Activated CD4-positive, alpha-beta memory T cell treated with anti-CD3 and anti-CD28 coated beads for 36 hours (primary cell): ENCODE results near the gene CABLES1. TPM values are rescaled to one million over a fixed set of nuclear protein-coding genes. Genes with fewer than 3 reads are reported as not detected.

Source experiments
- CTCF ChIA-PET: fragments of 350-600 bp; sonication (Branson Sonifier 250); formaldehyde crosslinking; loops from one replicate; lab custom pipeline; 2021; ENCODE audit warnings: antibody characterized with exemption, inconsistent platforms; lab: Charles Lee
- POLR2A ChIA-PET: fragments of 350-600 bp; sonication (Branson Sonifier 250); formaldehyde crosslinking; loops from one replicate; lab custom pipeline; 2021; ENCODE audit warnings: antibody characterized with exemption; lab: Charles Lee
- DNase-seq: peaks from one replicate; pipeline ENCODE4 v3.0.0-alpha.2; 2020
- H3K27ac Mint-ChIP-seq: one replicate; pipeline ENCODE4 v1.8.0; 2021; ENCODE audit warnings: mixed read lengths
- H3K27me3 Mint-ChIP-seq: one replicate; pipeline ENCODE4 v1.8.0; 2021; ENCODE audit warnings: mixed read lengths
- H3K36me3 Mint-ChIP-seq: one replicate; pipeline ENCODE4 v1.8.0; 2021; ENCODE audit warnings: mixed read lengths
- H3K4me1 Mint-ChIP-seq: one replicate; pipeline ENCODE4 v1.8.0; 2021; ENCODE audit warnings: low read depth, mixed read lengths
- H3K4me3 Mint-ChIP-seq: one replicate; pipeline ENCODE4 v1.8.0; 2021; ENCODE audit warnings: mild to moderate bottlenecking, mixed read lengths
- H3K9me3 Mint-ChIP-seq: one replicate; pipeline ENCODE4 v1.8.0; 2021; ENCODE audit warnings: mixed read lengths
- intact Hi-C: fragments of 100-400 bp; cut with micrococcal nuclease; formaldehyde crosslinking; loops from one replicate; pipeline ENCODE4 v1.15.1; 2023
- total RNA-seq, 2 experiments: library from RNA; stranded (reverse); gene quantifications; one replicate each; pipeline ENCODE4 v1.2.3, GENCODE V29; 2021

Gene CABLES1
- total RNA-seq, 2 experiments from 2014 or later: 1.2 to 2.2 TPM

DNA sequence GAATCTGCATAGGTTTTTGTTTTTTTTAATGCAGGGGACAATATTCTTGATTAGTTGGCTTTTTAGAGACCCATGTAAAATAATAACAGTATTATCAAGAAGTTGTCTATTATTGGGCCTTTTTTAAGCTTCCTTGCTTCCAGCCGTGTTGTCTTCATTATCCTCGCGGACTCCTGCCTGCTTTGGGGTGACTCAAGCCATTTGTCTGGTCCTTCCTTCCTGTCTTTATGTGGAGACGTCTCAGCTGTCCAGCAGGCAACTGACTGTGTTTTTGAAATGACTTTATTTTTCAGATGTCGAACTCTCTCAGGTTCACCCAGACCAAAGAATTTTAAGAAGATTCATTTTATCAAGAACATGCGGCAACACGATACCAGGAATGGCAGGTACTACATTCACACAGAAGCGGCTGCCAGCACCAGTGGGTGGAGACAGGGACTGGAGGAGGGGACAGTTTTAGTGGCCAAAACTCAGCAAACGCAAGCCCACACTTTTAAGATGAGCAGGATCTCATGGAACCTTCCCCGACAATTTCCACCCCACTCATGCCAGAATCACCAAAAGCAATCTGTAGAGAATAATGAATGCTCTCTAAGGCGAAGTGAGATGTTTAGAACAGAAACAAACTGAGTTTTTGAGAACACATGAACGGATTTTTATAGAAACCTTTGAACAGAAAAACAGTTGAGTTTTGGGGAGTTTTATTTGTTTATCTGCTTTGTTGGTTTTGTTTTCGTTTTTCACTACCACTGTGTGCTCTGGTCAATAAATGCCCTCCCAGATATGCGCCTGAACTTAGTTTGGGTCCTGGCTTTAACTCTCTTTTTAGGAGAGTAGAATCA is 59.1 kb downstream of the CABLES1 start:
- no peaks in the 10 kb centered on the region for H3K9me3 Mint-ChIP-seq
- CTCF ChIA-PET: no interaction called here
- POLR2A ChIA-PET: no interaction called here
- intact Hi-C loops: no loop called here
- no peak overlapping the region for H3K4me3 Mint-ChIP-seq
- H3K27ac Mint-ChIP-seq: no peak overlapping the region
- no peak for DNase-seq
- peaks cover 2% of the 10 kb centered on the region for H3K27me3 Mint-ChIP-seq
- peaks cover 10% of the 10 kb centered on the region for H3K4me1 Mint-ChIP-seq
- H3K36me3 Mint-ChIP-seq: no peaks in the 10 kb centered on the region

DNA sequence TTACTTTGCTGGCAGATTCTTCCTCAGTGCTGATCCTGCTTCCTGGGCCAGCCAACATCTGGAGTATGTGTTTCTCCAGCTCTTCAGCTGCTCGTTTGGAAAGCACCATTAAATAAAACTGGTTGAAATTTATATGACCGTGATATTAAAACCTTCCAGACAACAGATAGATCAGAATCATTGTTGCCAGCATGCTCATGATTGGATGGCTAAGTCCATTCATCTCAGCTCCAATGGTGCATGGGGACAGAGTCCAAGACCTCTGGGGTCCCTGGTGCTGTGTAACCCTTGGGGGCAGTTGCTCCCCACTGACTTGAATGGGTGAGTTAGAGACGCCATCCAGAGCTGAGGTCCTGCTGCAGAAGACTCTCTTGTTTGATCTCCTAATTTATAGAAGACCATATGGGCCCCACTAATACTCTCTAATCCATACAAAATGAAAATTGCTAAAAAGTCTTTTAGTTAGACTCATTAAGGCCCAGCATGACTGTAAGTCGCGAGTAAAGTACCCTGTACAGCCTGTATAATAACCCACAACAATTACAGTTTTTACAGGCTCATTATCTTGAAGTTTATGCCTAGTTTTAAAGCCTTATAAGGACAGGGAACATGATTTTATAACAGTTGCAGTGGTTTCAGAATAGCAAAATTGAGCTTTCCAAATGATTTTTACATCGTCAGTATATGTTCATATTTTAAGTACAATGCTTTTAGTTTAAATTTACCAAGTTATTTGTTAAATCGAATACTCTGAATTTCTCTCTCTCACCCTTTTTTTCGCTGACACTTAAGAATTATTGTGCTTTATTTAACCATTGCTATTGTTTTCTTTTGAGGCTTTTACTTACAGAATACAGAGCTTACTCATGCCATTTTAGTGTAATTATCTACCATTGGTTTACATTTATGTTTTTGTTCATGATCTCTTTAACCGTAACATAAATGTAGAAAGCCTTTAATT is 60.0 kb downstream of the CABLES1 start:
- H3K27ac Mint-ChIP-seq: no peak overlapping the region
- ChIA-PET CTCF (no interaction called here), POLR2A (no interaction called here)
- H3K4me1 Mint-ChIP-seq: peaks cover 10% of the 10 kb centered on the region
- peaks cover 2% of the 10 kb centered on the region for H3K27me3 Mint-ChIP-seq
- no peaks in the 10 kb centered on the region for H3K9me3 Mint-ChIP-seq
- H3K36me3 Mint-ChIP-seq: no peaks in the 10 kb centered on the region
- H3K4me3 Mint-ChIP-seq: no peak overlapping the region
- DNase-seq: no peak
- intact Hi-C loops: no loop called here

DNA sequence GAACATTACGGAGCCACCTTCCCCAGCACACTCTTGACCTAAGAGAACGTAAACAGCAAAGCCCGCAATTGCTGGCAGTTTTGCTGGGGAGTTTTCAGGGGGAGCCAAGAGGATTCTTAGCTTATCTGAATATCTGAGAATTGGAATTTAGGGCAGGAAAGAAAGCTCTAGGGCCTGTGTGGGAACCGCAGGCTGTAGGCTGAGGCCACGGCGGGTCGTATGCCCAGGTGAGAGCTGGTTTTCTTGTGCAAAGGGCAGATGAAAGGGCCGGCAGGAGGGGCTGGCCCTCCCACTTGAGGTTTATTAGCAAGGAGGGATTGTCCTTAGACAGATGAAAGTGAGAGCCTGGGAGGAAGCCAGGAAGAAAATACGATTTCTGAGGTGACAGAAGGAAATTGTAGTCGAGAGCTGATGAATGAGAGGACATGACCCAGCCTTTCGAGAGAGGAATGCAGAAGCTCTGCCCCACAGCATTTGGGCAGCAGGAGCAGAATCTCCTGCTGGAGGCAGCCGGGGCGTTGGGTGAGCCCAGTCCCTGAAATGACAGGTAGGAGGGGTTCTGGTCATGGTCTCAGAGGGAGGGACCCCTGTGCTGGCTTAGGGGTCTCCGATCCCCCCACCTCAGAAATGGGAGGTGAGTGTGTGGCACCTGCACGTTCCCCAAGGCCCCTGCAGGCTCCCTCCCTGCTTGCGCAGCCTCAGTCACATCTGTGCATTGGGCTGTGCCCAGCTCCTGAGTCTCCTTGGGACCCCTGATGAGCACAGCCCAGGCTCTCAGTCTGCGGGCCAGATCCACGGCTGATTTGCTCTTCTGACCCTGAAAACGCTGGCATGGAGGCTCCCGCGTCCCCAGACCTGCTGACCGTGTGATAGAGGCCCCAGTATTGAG is 61.1 kb downstream of the CABLES1 start:
- intact Hi-C loops: no loop called here
- H3K4me1 Mint-ChIP-seq: peaks cover 10% of the 10 kb centered on the region
- no peaks in the 10 kb centered on the region for H3K9me3 Mint-ChIP-seq
- H3K27ac Mint-ChIP-seq: no peak overlapping the region
- peaks cover 5% of the 10 kb centered on the region for H3K27me3 Mint-ChIP-seq
- CTCF ChIA-PET: interaction anchor here (0.6 to 0.7 kb wide), 2 partner anchors 11 to 538 kb away, joined by 3 read pairs; no protein-coding TSS in a partner anchor
- POLR2A ChIA-PET: no interaction called here
- DNase-seq: no peak
- H3K36me3 Mint-ChIP-seq: no peaks in the 10 kb centered on the region
- no peak overlapping the region for H3K4me3 Mint-ChIP-seq

DNA sequence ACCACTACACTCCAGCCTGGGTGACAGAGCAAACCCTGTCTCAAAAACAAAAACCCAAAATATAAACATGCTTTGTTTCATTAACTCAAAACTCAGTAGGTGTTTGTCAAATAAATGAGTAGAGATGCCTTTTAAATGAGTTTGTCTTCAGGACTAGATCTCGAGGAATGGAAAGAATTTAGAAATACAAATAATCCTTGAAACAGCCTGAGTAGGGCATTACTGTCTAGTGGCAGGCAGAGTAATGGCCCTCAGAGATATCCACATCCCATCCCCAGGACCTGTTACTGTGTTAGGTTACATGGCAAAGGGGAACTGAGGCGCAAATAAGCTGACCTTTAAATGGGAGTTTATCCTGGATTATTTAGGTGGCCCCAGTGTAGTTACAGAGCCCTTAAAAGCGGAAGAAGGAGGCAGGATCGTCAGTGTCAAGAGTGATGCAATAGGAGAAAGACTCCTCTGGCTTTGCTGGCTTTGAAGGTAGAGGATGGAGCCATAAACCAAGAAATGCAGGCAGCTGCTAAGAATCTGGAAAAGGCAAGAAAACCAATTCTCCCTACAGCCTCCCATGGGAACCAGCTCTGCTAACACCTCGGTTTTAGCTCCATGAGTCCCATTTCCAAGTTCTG is 63.0 kb downstream of the CABLES1 start:
- ChIA-PET CTCF (interaction anchor here (1.1 kb wide), 1 partner anchor 213 kb away, joined by 5 read pairs; no protein-coding TSS in a partner anchor), POLR2A (no interaction called here)
- H3K36me3 Mint-ChIP-seq: no peaks in the 10 kb centered on the region
- no peaks in the 10 kb centered on the region for H3K9me3 Mint-ChIP-seq
- DNase-seq: no peak
- intact Hi-C loops: no loop called here
- no peak overlapping the region for H3K27ac Mint-ChIP-seq
- H3K4me1 Mint-ChIP-seq: peaks cover 3% of the 10 kb centered on the region
- H3K4me3 Mint-ChIP-seq: no peak overlapping the region
- H3K27me3 Mint-ChIP-seq: peaks cover 16% of the 10 kb centered on the region

DNA sequence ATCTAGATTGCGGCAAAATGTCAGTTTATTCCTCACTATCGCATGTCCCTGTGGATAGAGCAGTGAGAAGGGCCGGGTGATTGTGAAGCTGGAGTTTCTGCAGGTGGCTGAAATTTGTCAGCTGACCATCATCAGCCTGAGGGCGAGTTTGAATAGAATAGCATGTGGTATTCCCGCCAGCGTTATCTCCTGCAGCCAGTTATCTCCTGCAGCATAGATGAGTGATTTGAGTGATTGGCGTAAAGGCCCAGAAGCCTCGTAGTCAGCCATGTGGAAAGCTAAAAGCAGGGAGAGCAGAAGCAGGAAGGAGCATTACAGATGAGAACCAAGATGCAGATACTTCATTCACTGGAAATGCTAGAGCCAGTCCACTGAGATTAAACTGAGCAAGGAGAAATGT is 65.5 kb downstream of the CABLES1 start:
- ChIA-PET POLR2A (no interaction called here), CTCF (no interaction called here)
- no peak overlapping the region for H3K27ac Mint-ChIP-seq
- H3K27me3 Mint-ChIP-seq: peaks cover 16% of the 10 kb centered on the region
- H3K4me1 Mint-ChIP-seq: peaks cover 5% of the 10 kb centered on the region
- intact Hi-C loops: no loop called here
- no peaks in the 10 kb centered on the region for H3K36me3 Mint-ChIP-seq
- no peak for DNase-seq
- H3K9me3 Mint-ChIP-seq: peaks cover 8% of the 10 kb centered on the region
- no peak overlapping the region for H3K4me3 Mint-ChIP-seq

GRCh38 chr18:23201741-23202140 is 66.5 kb downstream of the CABLES1 start:
- no peak overlapping the region for H3K27ac Mint-ChIP-seq
- H3K27me3 Mint-ChIP-seq: peaks cover 16% of the 10 kb centered on the region
- intact Hi-C loops: no loop called here
- H3K36me3 Mint-ChIP-seq: no peaks in the 10 kb centered on the region
- no peak overlapping the region for H3K4me3 Mint-ChIP-seq
- H3K4me1 Mint-ChIP-seq: peaks cover 5% of the 10 kb centered on the region
- no peak for DNase-seq
- ChIA-PET CTCF (no interaction called here), POLR2A (no interaction called here)
- peaks cover 8% of the 10 kb centered on the region for H3K9me3 Mint-ChIP-seq

DNA sequence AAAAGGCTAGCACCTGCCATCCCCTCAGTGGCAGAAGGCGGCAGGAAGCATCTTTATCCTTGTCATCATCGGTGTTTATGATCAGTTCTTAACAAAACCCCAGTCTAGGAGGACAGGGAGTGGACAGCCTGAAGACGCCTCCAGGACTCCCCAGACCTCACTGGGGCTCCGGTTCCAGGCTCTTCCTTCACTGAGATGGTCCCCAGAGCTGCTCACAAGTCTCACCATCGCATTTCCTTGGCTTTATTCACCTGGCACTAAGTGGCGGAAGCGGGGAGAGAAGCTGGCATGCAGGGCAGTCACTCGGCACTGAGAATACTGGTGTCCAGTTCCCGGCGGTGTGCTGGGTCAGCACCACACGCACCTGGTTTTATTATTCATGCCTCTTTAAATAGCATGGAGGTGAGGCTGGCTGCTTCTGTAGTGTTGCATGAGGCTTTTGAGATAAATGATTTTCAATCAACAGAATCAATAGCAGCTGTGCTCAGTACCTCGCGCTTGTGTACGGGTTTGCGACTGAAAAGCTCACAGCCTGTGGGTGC is 68.7 kb downstream of the CABLES1 start:
- intact Hi-C loops: no loop called here
- Mint-ChIP-seq H3K4me3 (no peak overlapping the region), H3K27ac (no peak overlapping the region), H3K36me3 (peaks cover 2% of the 10 kb centered on the region), H3K27me3 (peaks cover 17% of the 10 kb centered on the region), H3K9me3 (peaks cover 15% of the 10 kb centered on the region), H3K4me1 (peaks cover 16% of the 10 kb centered on the region)
- no peak for DNase-seq
- CTCF ChIA-PET: no interaction called here
- POLR2A ChIA-PET: no interaction called here

DNA sequence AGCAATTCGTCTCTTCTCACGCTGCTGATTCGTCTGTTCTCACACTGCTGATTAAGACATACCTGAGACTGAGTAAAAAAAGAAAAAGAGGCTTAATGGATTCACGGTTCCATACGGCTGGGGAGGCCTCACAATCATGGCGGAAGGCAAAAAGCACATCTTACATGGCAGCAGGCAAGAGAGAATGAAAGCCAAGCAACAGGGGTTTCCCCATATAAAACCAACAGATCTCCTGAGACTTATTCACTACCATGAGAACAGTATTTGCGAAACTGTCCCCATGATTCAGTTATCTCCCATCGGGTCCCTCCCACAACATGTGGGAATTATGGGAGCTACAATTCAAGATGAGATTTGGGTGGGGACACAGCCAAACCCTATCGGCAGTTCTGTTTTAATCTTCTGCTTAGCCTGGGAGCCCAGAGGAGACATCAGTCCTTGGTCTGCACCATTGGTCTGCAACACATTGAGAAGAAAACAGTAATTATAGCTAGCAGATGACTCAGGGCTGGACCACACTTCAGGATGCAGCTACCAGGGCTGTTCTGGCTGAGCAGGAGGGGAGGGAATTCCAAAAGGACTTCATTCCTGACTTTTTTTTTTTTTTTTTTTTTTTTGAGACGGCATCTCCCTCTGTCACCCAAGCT is 69.4 kb downstream of the CABLES1 start:
- intact Hi-C loops: loop anchor here (5.0 kb wide), 1 partner anchor 138 kb away; no protein-coding TSS in a partner anchor

DNA sequence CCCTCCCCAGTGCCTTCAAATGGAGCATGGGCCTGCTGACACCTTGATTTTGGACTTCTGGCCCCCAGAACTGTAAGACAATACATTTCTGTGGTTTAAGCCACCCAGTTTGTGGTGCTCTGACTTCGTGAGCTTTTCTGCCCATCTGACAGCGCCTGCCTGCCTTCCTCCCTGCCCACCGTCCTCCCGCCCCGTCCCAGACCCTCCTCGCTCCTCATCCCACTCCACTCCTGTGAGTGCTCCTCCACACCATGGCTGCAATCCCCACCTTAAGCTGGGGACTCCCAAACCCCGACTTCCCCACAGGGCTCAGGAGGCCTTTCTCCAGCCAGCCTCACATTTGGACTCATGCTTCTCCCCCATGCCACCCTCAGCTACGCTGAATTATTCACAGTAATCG is 70.7 kb downstream of the CABLES1 start:
- Mint-ChIP-seq H3K9me3 (peaks cover 15% of the 10 kb centered on the region), H3K4me3 (no peak overlapping the region), H3K27ac (no peak overlapping the region), H3K36me3 (peaks cover 2% of the 10 kb centered on the region), H3K4me1 (peaks cover 26% of the 10 kb centered on the region), H3K27me3 (peaks cover 19% of the 10 kb centered on the region)
- intact Hi-C loops: loop anchor here (5.0 kb wide), 1 partner anchor 136 kb away; no protein-coding TSS in a partner anchor
- no peak for DNase-seq
- ChIA-PET CTCF (interaction anchor here (1.4 kb wide), 1 partner anchor 9 kb away, joined by 5 read pairs; no protein-coding TSS in a partner anchor), POLR2A (no interaction called here)

More for the DNA sequence above, 69.4 kb downstream of the CABLES1 start:
- H3K36me3 Mint-ChIP-seq: peaks cover 2% of the 10 kb centered on the region
- ChIA-PET CTCF (interaction anchor here (0.6 kb wide), 1 partner anchor 207 kb away, joined by 3 read pairs; no protein-coding TSS in a partner anchor), POLR2A (no interaction called here)
- no peak overlapping the region for H3K4me3 Mint-ChIP-seq
- H3K27me3 Mint-ChIP-seq: peaks cover 19% of the 10 kb centered on the region
- DNase-seq: no peak
- peaks cover 15% of the 10 kb centered on the region for H3K9me3 Mint-ChIP-seq
- no peak overlapping the region for H3K27ac Mint-ChIP-seq
- H3K4me1 Mint-ChIP-seq: peaks cover 23% of the 10 kb centered on the region

- Mint-ChIP-seq H3K4me1 (peaks cover 26% of the 10 kb centered on the region), H3K9me3 (peaks cover 15% of the 10 kb centered on the region), H3K4me3 (no peak overlapping the region), H3K36me3 (peaks cover 2% of the 10 kb centered on the region), H3K27ac (no peak overlapping the region), H3K27me3 (peaks cover 12% of the 10 kb centered on the region)
- DNase-seq: no peak
- POLR2A ChIA-PET: no interaction called here
- CTCF ChIA-PET: interaction anchor here (0.6 to 1.4 kb wide), 5 partner anchors 8 to 904 kb away, joined by 3 to 5 read pairs (median 4); no protein-coding TSS in a partner anchor
- intact Hi-C loops: loop anchor here (5.0 kb wide), 1 partner anchor 135 kb away; no protein-coding TSS in a partner anchor
These were observed 72.1 kb downstream of the CABLES1 start for GRCh38 chr18:23207191-23207955.
